SIG-M5 treated with dmso at 0.1 percent for 504 hours (cell line): Measurements from ENCODE around the gene CSNK1A1.
"Not testable (repeated sequence)": the region's sequence is repeated elsewhere in the genome, so short reads cannot be mapped to it uniquely, and the experiment has no call there.

Source experiments
- DNase-seq: peaks from one replicate; lab custom pipeline; 2025; ENCODE audit not compliant: unreplicated experiment; lab: John Stamatoyannopoulos, UW

Gene CSNK1A1

DNA sequence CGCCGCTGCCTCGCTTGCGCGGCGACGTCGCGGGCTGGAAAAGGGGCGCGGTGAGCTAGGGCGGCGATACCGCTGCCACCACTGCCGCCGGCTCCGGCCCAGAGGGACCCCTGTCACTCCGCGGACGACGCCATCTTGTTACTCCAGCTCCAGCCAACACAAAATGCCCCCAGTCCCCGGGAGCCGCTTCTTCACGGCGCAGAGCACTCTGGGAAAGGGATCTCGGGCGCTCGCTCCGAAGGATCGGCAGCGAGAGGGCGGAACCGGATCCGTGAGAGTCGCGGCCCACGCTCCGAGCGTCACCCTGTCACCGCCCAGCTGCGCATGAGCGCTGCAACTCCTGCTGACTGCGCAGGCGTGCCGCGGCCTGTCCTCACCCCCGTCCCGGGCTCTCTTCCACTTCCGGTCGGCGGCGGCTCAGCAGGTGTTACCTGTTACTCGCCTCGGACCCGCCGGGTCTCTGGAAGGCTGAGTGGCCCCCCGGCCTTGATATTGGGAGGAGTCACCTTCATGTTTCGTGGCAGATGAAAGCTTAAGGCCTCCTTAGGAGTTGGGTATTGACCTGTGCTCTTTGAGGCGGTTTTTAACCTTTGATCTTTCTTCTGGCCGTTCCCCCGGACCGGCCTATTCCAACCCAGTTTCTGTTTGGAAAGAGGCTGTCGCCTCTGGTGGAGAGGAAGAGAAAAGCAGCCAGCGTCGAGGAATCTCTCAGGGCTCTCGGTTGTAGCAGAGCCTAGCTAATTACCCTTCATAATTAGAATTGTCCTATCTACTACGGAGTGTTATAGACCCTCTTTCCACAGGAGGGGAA lies at the start of gene CSNK1A1:
Gene CSNK1A1, minus strand, starts transcription at position 213 of the 811 bp plus-strand sequence. CDS start 475 bp downstream, outside the sequence.
- DNase-seq, result peak; percentile 99

GRCh38 chr5:149600932-149601331 lies 49.7 kb upstream of the CSNK1A1 start:
- no peak for DNase-seq

- no peak for DNase-seq
Observed at GRCh38 chr5:149599375-149599774, 48.1 kb upstream of the CSNK1A1 start.

GRCh38 chr5:149598966-149599365 lies 47.7 kb upstream of the CSNK1A1 start:
- DNase-seq, result no peak

DNA sequence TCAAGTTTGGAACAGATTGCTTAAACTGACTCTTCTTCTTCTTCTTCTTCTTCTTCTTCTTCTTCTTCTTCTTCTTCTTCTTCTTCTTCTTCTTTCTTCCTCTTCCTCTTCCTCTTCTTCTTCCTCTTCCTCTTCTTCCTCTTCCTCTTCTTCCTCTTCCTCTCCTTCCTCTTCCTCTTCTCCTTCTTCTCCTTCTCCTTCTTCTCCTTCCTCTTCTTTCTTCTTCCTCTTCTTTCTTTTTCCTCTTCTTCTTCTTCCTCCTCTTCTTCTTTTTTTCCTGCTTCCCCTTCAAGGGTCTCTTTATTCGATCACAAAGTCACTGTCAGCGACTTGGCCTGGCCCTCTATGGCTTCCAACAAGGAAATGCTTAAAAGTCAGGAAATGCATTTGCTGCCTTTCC lies 47.0 kb upstream of the CSNK1A1 start:
- DNase-seq, result not testable (repeated sequence)

GRCh38 chr5:149597618-149598017 lies 46.4 kb upstream of the CSNK1A1 start:
- DNase-seq, result no peak

DNA sequence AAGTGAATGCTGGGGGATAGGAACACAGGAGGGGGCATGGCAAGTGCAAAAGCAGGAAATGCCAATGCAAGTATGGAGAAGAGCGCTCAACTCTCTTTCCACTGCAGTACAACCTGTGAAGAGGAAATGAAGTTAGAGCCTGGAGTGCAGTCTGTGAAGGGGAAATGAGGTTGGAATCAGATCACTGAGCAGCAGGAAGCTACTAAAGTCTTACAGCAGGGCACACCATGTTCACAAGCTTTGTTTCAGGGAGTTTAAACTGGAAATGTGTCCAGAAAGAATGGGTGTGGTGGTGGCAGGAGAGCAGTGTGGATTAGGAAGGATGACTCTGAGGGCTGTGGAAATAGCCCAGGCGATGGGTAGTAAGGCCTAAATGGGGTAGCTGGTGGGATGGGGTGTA lies 45.5 kb upstream of the CSNK1A1 start:
- DNase-seq, result no peak

DNA sequence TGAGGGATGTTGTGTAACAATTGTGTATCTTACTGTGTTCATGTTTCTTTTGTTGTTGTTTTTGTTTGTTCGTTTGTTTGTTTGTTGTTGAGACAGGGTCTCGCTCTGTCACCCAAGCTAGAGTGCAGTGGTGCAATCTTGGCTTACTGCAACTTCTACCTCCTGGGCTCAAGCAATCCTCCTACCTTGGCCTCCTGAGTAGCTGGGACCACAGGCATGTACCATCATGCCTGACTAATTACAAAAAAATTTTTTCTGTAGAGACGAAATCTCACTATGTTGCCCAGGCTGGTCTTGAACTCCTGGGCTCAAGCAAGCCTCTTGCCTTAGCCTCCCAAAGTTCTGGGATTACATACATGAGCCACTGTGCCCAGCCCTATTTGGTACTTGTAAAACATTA lies 43.9 kb upstream of the CSNK1A1 start:
- DNase-seq, result not testable (repeated sequence)

DNA sequence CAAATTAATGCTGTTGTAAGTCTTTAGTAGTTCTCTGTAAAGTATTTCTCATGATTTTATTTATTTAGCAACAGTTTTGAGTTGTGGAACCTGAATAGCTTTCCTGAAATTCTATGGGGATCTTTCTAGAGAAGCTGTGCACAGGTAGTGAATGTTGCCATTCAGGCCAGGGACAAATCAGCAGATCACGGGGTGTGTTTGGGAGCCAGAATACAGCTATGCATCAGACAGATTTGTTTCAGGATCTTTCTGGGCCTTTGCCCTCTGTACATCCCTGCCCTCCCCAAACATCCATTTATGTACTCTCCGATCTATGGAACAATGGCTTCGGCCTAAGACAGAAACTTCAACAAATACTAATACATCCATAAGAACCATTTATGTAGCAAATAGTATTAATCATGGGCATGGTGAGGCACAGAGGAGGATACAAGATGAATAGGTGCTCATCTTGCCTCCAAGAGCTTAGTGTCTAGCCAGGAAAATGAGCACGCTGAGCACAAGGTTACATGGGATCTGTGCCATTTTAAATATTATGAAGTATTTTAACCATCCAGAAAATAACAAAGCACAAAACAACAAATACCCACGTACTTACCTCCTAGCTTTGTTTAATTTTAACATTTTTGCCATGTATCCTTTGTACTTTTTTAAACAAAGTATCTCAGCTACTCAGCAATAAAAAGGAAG lies 43.1 kb upstream of the CSNK1A1 start:
- no peak for DNase-seq

GRCh38 chr5:149593370-149593769 lies 42.1 kb upstream of the CSNK1A1 start:
- no peak for DNase-seq

GRCh38 chr5:149588936-149589335 lies 37.7 kb upstream of the CSNK1A1 start:
- DNase-seq, result peak; percentile 25

GRCh38 chr5:149586708-149587318 lies 35.6 kb upstream of the CSNK1A1 start:
- DNase-seq, result peak; percentile 35

GRCh38 chr5:149585910-149586309 lies 34.7 kb upstream of the CSNK1A1 start:
- no peak for DNase-seq

DNA sequence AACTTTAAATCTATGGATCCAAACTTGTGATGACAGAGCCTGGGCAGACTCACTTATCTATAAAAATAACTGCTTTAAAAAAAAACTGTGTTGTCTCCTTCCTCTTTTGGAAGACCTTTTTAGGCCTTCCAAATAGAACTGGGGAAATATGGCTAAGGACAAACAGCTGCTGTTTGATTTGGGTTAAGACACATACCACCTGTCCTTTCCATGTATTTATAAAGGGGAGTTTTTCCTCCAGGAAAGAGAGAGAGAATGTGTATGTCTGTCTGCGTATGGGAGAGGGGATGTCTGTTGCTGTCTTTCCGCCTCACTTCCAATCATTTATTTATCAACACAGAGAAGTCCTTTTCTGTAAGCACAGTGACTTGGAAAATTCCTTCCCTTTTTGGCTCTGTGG lies 32.9 kb upstream of the CSNK1A1 start:
- DNase-seq, result no peak

DNA sequence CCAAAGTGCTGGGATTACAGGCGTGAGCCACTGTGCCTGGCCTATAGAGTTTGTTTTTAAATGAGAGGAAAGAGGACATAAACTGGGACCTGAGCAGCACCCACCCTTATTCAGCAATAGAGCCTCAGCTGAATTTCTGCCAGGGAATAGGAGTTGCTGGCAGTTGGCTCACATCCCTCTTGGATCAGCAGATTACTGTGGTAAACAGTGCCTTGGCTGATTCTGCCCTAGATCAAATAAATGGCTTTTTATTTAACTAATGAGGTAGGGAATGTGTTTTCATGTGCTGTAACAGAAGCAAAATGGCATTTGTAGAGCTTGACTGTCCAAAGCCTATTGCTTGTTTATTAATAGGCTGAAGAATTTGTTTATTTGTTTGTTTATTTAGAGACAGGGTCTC lies 32.2 kb upstream of the CSNK1A1 start:
- DNase-seq, result no peak

GRCh38 chr5:149581931-149582768 lies 30.9 kb upstream of the CSNK1A1 start:
- no peak for DNase-seq

DNA sequence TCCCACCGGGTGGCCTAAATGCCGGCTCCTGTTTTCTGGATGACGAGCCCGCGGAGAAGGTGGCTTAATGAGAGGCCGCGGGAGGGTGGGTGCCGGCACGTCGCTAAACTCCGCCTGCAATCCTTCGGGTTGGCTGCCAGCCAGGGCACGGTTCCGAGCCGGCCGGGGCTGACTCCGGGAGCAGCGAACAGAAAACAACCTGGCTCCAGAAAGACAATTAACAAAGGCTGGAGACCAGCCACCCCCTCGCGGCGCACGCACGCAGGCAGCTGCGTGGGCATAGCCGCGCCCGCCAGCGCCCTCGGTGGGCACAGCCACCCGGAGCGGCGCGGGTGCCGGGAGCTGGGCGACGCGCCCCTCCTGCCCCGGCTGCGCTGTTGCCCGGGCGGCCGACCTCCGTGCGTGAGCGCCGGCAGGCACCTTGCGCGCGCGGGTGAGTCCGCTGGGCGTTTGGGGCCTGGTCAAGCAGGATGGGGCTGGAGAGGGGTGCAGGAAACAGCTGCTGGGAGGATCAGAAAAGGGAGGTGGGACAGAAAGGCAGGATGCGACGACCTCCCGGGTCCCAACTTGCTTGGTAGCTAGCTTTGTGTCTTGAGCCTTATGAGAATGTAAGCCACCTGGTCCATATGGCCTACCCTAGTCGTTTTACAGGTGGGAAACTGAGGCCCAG lies 30.1 kb upstream of the CSNK1A1 start, which contains the start of gene ARHGEF37:
Gene ARHGEF37, plus strand, starts transcription at position 307 of the 670 bp plus-strand sequence. CDS start 16,272 bp downstream, outside the sequence.
- no peak for DNase-seq

- no peak for DNase-seq
Observed at GRCh38 chr5:149580808-149581191, 29.6 kb upstream of the CSNK1A1 start.

- no peak for DNase-seq
Observed at GRCh38 chr5:149578896-149579295, 27.7 kb upstream of the CSNK1A1 start.

- no peak for DNase-seq
Observed at GRCh38 chr5:149576021-149576420, 24.8 kb upstream of the CSNK1A1 start.
